A673 (cell line): Measurements from ENCODE around the gene POLA1. TPM values are rescaled to one million over a fixed set of nuclear protein-coding genes. Genes with fewer than 3 reads are reported as not detected.

Experiments
- BruUV-seq: library from RNA; stranded (reverse); fragments of 400-500 nt; replicated peaks from 2 replicates; lab custom pipeline; 2021; lab: Mats Ljungman, UMichigan
- CTCF ChIA-PET: fragments of 300-600 bp; sonication (Branson Sonifier 250); formaldehyde crosslinking; loops from one replicate; lab custom pipeline; 2022; ENCODE audit warnings: antibody characterized with exemption; lab: Charles Lee
- POLR2A ChIA-PET: fragments of 300-600 bp; sonication (Branson Sonifier 250); formaldehyde crosslinking; loops from one replicate; lab custom pipeline; 2022; ENCODE audit warnings: antibody characterized with exemption; ENCODE audit not compliant: low non-redundant PET; lab: Charles Lee
- DNase-seq: peaks from one replicate; pipeline ENCODE4 v3.0.0-alpha.2; 2015; ENCODE audit warnings: low spot score
- H3K27ac ChIP-seq: fragments of 200-600 bp; sonication (generic); 2 replicates; pipeline ENCODE4 v1.5.1; 2016; ENCODE audit warnings: mixed run types, low read depth, mild to moderate bottlenecking, mixed read lengths, antibody characterized with exemption, low read length; ENCODE audit not compliant: poor library complexity, severe bottlenecking
- H3K27me3 ChIP-seq: fragments of 200-600 bp; sonication (generic); replicated peaks from 2 replicates; pipeline ENCODE4 v1.6.1; 2017; ENCODE audit warnings: mixed run types, low read depth, mild to moderate bottlenecking, mixed read lengths, antibody characterized with exemption, low read length; ENCODE audit not compliant: insufficient read depth, poor library complexity
- H3K36me3 ChIP-seq: fragments of 200-600 bp; sonication (generic); 2 replicates; pipeline ENCODE4 v1.6.1; 2016; ENCODE audit warnings: mixed run types, mild to moderate bottlenecking, mixed read lengths, antibody characterized with exemption, low read length; ENCODE audit not compliant: insufficient read depth, poor library complexity, severe bottlenecking
- H3K4me1 ChIP-seq: fragments of 200-600 bp; sonication (generic); 2 replicates; pipeline ENCODE4 v1.6.1; 2017; ENCODE audit warnings: mixed run types, mild to moderate bottlenecking, mixed read lengths, antibody characterized with exemption, low read length; ENCODE audit not compliant: insufficient read depth, poor library complexity, severe bottlenecking
- H3K4me3 ChIP-seq: fragments of 200-600 bp; sonication (generic); 2 replicates; pipeline ENCODE4 v1.5.1; 2016; ENCODE audit warnings: low read depth, mixed run types, mild to moderate bottlenecking, mixed read lengths, low read length; ENCODE audit not compliant: poor library complexity, severe bottlenecking
- H3K9me3 ChIP-seq: fragments of 200-600 bp; sonication (generic); 2 replicates; pipeline ENCODE4 v1.6.1; 2016; ENCODE audit warnings: mixed run types, low read depth, mild to moderate bottlenecking, mixed read lengths, antibody characterized with exemption, low read length; ENCODE audit not compliant: poor library complexity, severe bottlenecking
- CTCF ChIP-seq: fragments of 300-800, 200-600 bp; sonication (generic); conservative IDR thresholded peaks from 2 replicates; pipeline ENCODE4 v1.5.1; 2017; ENCODE audit warnings: low read depth, mild to moderate bottlenecking, antibody characterized with exemption, low read length, moderate library complexity, mixed read lengths
- EZH2 ChIP-seq: fragments of 200-600 bp; sonication (generic); IDR thresholded peaks from 2 replicates; pipeline ENCODE4 v1.6.1; 2017; ENCODE audit warnings: borderline replicate concordance, low read depth, mild to moderate bottlenecking, mixed read lengths, antibody characterized with exemption, low read length; ENCODE audit not compliant: poor library complexity, severe bottlenecking
- intact Hi-C: fragments of 100-400 bp; cut with micrococcal nuclease; formaldehyde crosslinking; loops from one replicate; pipeline ENCODE4 v1.10.0; 2022; ENCODE audit not compliant: unreplicated experiment
- total RNA-seq: library from RNA; stranded (reverse); gene quantifications from 2 replicates; pipeline ENCODE4 v1.2.3, GENCODE V29; 2021

POLA1 gene
- total RNA-seq, 1 experiment from 2014 or later: 44.9 TPM

- no peak for DNase-seq
- H3K27ac ChIP-seq: no peak overlapping the region
- ChIA-PET POLR2A (no interaction called here), CTCF (interaction anchor here (0.6 kb wide), 1 partner anchor 406 kb away, joined by 3 read pairs; no protein-coding TSS in a partner anchor)
- TF ChIP-seq CTCF (no peak), EZH2 (no peak)
- H3K36me3 ChIP-seq: no peaks in the 10 kb centered on the region
- intact Hi-C loops: no loop called here
- H3K9me3 ChIP-seq: no peaks in the 10 kb centered on the region
- H3K4me1 ChIP-seq: no peaks in the 10 kb centered on the region
- BruUV-seq: no TSS peak
- H3K4me3 ChIP-seq: no peak overlapping the region
- H3K27me3 ChIP-seq: no peaks in the 10 kb centered on the region
Observed at GRCh38 chrX:24657671-24658386, 35.9 kb upstream of the POLA1 start.

GRCh38 chrX:24658421-24658820, 35.3 kb upstream of the POLA1 start:
- TF ChIP-seq CTCF (no peak), EZH2 (no peak)
- BruUV-seq: no TSS peak
- H3K9me3 ChIP-seq: no peaks in the 10 kb centered on the region
- H3K4me1 ChIP-seq: no peaks in the 10 kb centered on the region
- no peaks in the 10 kb centered on the region for H3K27me3 ChIP-seq
- H3K27ac ChIP-seq: no peak overlapping the region
- intact Hi-C loops: no loop called here
- no peak for DNase-seq
- ChIA-PET CTCF (interaction anchor here (0.6 kb wide), 1 partner anchor 406 kb away, joined by 3 read pairs; no protein-coding TSS in a partner anchor), POLR2A (no interaction called here)
- H3K36me3 ChIP-seq: no peaks in the 10 kb centered on the region
- no peak overlapping the region for H3K4me3 ChIP-seq

GRCh38 chrX:24659106-24659505, 34.6 kb upstream of the POLA1 start:
- CTCF ChIA-PET: no interaction called here
- Histone ChIP-seq H3K27me3 (no peaks in the 10 kb centered on the region), H3K9me3 (no peaks in the 10 kb centered on the region), H3K4me3 (no peak overlapping the region), H3K4me1 (no peaks in the 10 kb centered on the region), H3K36me3 (no peaks in the 10 kb centered on the region), H3K27ac (no peak overlapping the region)
- intact Hi-C loops: no loop called here
- DNase-seq: no peak
- POLR2A ChIA-PET: no interaction called here
- TF ChIP-seq EZH2: no peak
- TF ChIP-seq CTCF: no peak
- no TSS peak for BruUV-seq
